ENCODE measurements around the gene CRIP2. TPM values are rescaled to one million over a fixed set of nuclear protein-coding genes. Genes with fewer than 3 reads are reported as not detected.

The CRIP2 gene
- polyA plus RNA-seq, 1 donor (not counting 4 experiments of a cell fraction or from before 2014, with no cell fraction given): 4.8 TPM

DNA sequence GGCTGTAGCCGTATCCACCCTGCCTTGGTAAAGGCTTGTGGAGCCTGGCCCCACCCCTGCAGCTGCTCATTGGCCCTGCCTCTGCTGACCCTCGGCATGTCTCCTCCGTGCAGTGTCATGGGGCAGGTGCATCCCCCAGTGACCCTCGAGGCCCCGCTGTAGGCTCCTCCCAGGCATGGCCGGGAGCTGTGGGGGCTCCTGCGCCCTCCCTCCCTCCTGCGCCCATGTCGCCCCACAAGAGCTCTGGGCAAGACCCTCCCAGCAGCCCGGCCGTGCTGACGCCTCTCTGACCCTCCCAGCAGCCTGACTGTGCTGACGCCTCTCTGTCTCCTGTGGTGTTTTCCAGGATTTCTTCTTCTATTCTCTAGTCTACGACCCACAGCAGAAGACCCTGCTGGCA, 20.8 kb upstream of the CRIP2 start:
- Histone ChIP-seq H3K9me3 (ENCODE audit: control insufficient read depth, low read depth, low read length) (no peaks in the 10 kb centered on the region), H3K79me2 (ENCODE audit: control insufficient read depth, insufficient read depth, low read length) (no peaks in the 10 kb centered on the region), H3K27ac (ENCODE audit: control insufficient read depth, insufficient read depth, low read length) (no peak overlapping the region), H3K4me1 (ENCODE audit: control insufficient read depth, extremely low read depth, insufficient read depth, low read length) (no peaks in the 10 kb centered on the region), H4K20me1 (ENCODE audit: control insufficient read depth, extremely low read depth, insufficient read depth, low read length) (no peaks in the 10 kb centered on the region), H3K36me3 (ENCODE audit: control insufficient read depth in 2 of 2, extremely low read depth in 1 of 2, insufficient read depth in 2 of 2, low read length in 2 of 2) (peaks cover 16 to 44% of the 10 kb centered on the region in 2 experiments), H3K9me1 (ENCODE audit: control insufficient read depth, extremely low read depth, insufficient read depth, low read length) (no peaks in the 10 kb centered on the region), H2AFZ (ENCODE audit: control insufficient read depth, low read length) (no peak overlapping the region), H3K27me3 (ENCODE audit: control insufficient read depth, extremely low read depth, insufficient read depth, low read length) (no peaks in the 10 kb centered on the region), H3K9ac (ENCODE audit: control insufficient read depth, extremely low read depth, insufficient read depth, low read length) (no peak overlapping the region), H3K4me2 (ENCODE audit: control insufficient read depth, extremely low read depth, insufficient read depth, low read depth, low read length) (no peak overlapping the region), H3K4me3 (ENCODE audit: control insufficient read depth in 2 of 3, extremely low read depth in 1 of 3, insufficient read depth in 2 of 3, low read depth in 1 of 3, low read length in 3 of 3) (no peak overlapping the region)
- FAIRE-seq: no peak
- dilution Hi-C loops (cut with MboI; ENCODE audit: extremely low pct_ligation_motif_present, low sequenced_read_pairs): no loop called here
- TF ChIP-seq EZH2 (IDR thresholded peaks at IDR 0.05; ENCODE audit: low read length): no peak
- TF ChIP-seq, protein P1, sequence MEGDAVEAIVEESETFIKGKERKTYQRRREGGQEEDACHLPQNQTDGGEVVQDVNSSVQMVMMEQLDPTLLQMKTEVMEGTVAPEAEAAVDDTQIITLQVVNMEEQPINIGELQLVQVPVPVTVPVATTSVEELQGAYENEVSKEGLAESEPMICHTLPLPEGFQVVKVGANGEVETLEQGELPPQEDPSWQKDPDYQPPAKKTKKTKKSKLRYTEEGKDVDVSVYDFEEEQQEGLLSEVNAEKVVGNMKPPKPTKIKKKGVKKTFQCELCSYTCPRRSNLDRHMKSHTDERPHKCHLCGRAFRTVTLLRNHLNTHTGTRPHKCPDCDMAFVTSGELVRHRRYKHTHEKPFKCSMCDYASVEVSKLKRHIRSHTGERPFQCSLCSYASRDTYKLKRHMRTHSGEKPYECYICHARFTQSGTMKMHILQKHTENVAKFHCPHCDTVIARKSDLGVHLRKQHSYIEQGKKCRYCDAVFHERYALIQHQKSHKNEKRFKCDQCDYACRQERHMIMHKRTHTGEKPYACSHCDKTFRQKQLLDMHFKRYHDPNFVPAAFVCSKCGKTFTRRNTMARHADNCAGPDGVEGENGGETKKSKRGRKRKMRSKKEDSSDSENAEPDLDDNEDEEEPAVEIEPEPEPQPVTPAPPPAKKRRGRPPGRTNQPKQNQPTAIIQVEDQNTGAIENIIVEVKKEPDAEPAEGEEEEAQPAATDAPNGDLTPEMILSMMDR (optimal IDR thresholded peaks at IDR 0.05 in 1 of 3, IDR thresholded peaks at IDR 0.05 in 1 of 3, conservative IDR thresholded peaks at IDR 0.05 in 1 of 3; ENCODE audit: extremely low read depth in 1 of 3, insufficient read depth in 2 of 3, low read length in 3 of 3): no peak
- no peak for DNase-seq (ENCODE audit: low read depth, low spot score)

DNA sequence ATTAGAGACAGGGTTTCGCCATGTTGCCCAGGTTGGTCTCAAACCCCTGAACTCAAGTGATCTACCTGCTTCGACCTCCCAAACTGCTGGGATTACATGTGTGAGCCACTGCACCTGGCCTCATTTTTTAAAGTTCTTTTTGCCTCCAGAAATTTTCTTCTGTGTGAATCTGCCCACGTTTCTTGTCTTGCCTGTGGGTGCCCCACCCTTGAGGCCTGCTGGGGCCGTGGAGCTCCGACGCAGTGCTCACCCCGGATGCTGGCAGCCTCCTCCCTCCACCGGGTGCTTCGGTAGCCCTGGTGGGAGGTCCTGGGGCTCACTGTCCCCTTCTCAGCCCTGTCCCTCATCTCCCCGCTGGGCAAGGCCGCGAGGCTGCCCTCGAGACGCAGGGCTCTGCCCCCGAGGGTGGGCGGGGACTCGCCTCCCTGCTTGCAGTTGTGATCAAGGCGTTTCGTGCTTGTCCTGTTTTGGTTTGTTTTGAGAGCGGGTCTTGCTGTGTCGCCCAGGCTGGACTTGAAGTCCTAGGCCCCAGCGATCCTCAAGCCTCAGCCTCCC, 19.5 kb upstream of the CRIP2 start:
- Histone ChIP-seq H3K9ac (ENCODE audit: control insufficient read depth, extremely low read depth, insufficient read depth, low read length) (no peak overlapping the region), H3K9me1 (ENCODE audit: control insufficient read depth, extremely low read depth, insufficient read depth, low read length) (no peaks in the 10 kb centered on the region), H3K4me2 (ENCODE audit: control insufficient read depth, extremely low read depth, insufficient read depth, low read depth, low read length) (no peak overlapping the region), H4K20me1 (ENCODE audit: control insufficient read depth, extremely low read depth, insufficient read depth, low read length) (no peaks in the 10 kb centered on the region), H3K4me1 (ENCODE audit: control insufficient read depth, extremely low read depth, insufficient read depth, low read length) (no peaks in the 10 kb centered on the region), H3K27ac (ENCODE audit: control insufficient read depth, insufficient read depth, low read length) (no peak overlapping the region), H3K9me3 (ENCODE audit: control insufficient read depth, low read depth, low read length) (no peaks in the 10 kb centered on the region), H3K4me3 (ENCODE audit: control insufficient read depth in 2 of 3, extremely low read depth in 1 of 3, insufficient read depth in 2 of 3, low read depth in 1 of 3, low read length in 3 of 3) (no peak overlapping the region), H3K36me3 (ENCODE audit: control insufficient read depth in 2 of 2, extremely low read depth in 1 of 2, insufficient read depth in 2 of 2, low read length in 2 of 2) (peaks cover 13 to 42% of the 10 kb centered on the region in 2 experiments), H2AFZ (ENCODE audit: control insufficient read depth, low read length) (no peak overlapping the region), H3K27me3 (ENCODE audit: control insufficient read depth, extremely low read depth, insufficient read depth, low read length) (no peaks in the 10 kb centered on the region), H3K79me2 (ENCODE audit: control insufficient read depth, insufficient read depth, low read length) (no peaks in the 10 kb centered on the region)
- dilution Hi-C loops (cut with MboI; ENCODE audit: extremely low pct_ligation_motif_present, low sequenced_read_pairs): no loop called here
- no peak for TF ChIP-seq EZH2 (IDR thresholded peaks at IDR 0.05; ENCODE audit: low read length)
- TF ChIP-seq, protein P1 (optimal IDR thresholded peaks at IDR 0.05 in 1 of 3, IDR thresholded peaks at IDR 0.05 in 1 of 3, conservative IDR thresholded peaks at IDR 0.05 in 1 of 3; ENCODE audit: extremely low read depth in 1 of 3, insufficient read depth in 2 of 3, low read length in 3 of 3): no peak
- DNase-seq (ENCODE audit: low read depth, low spot score) (no peak), FAIRE-seq (no peak)

Data from keratinocyte (primary cell).